Prostate gland (tissue), 2 donors: ENCODE data around the gene BCL2L11.

Source experiments
- POLR2A ChIP-seq: fragments of 450-650 bp; IDR thresholded peaks from one replicate; pipeline ENCODE4 v1.6.1; 2016; ENCODE audit warnings: antibody characterized with exemption, mild to moderate bottlenecking
- POLR2AphosphoS5 ChIP-seq: sonication (generic); formaldehyde crosslinking; IDR thresholded peaks from one replicate; pipeline ENCODE4 v1.6.1; 2017; ENCODE audit warnings: antibody characterized with exemption
- TF ChIP-seq, protein P1 (sequence below), 4 experiments: fragments of 200-600 bp in 2 of 4; fragments of 450-650 bp in 2 of 4; sonication (generic) in 2 of 4; IDR thresholded peaks; 1 replicate in 3 of 4; 2 replicates in 1 of 4; pipeline ENCODE4 v1.5.1; 2016 to 2019; ENCODE audit warnings: antibody characterized with exemption in 4 of 4, mild to moderate bottlenecking in 2 of 4, moderate library complexity in 2 of 4

GRCh38 chr2:111095434-111095833, 25.3 kb upstream of the BCL2L11 start:
- TF ChIP-seq, protein P1, sequence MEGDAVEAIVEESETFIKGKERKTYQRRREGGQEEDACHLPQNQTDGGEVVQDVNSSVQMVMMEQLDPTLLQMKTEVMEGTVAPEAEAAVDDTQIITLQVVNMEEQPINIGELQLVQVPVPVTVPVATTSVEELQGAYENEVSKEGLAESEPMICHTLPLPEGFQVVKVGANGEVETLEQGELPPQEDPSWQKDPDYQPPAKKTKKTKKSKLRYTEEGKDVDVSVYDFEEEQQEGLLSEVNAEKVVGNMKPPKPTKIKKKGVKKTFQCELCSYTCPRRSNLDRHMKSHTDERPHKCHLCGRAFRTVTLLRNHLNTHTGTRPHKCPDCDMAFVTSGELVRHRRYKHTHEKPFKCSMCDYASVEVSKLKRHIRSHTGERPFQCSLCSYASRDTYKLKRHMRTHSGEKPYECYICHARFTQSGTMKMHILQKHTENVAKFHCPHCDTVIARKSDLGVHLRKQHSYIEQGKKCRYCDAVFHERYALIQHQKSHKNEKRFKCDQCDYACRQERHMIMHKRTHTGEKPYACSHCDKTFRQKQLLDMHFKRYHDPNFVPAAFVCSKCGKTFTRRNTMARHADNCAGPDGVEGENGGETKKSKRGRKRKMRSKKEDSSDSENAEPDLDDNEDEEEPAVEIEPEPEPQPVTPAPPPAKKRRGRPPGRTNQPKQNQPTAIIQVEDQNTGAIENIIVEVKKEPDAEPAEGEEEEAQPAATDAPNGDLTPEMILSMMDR (IDR thresholded peaks at IDR 0.05) = no peak
- TF ChIP-seq POLR2AphosphoS5 = no peak
- TF ChIP-seq POLR2A = no peak
